ENCODE data around the gene SIPA1L3. TPM values are rescaled to one million over a fixed set of nuclear protein-coding genes. Genes with fewer than 3 reads are reported as not detected.

SIPA1L3 gene
- total RNA-seq, 1 donor from 2014 or later, result 6.7 TPM

GRCh38 chr19:38182536-38183210 is 275.7 kb downstream of the SIPA1L3 start:
- DNase-seq (ENCODE audit: low read depth in 2 of 2), result no peak

DNA sequence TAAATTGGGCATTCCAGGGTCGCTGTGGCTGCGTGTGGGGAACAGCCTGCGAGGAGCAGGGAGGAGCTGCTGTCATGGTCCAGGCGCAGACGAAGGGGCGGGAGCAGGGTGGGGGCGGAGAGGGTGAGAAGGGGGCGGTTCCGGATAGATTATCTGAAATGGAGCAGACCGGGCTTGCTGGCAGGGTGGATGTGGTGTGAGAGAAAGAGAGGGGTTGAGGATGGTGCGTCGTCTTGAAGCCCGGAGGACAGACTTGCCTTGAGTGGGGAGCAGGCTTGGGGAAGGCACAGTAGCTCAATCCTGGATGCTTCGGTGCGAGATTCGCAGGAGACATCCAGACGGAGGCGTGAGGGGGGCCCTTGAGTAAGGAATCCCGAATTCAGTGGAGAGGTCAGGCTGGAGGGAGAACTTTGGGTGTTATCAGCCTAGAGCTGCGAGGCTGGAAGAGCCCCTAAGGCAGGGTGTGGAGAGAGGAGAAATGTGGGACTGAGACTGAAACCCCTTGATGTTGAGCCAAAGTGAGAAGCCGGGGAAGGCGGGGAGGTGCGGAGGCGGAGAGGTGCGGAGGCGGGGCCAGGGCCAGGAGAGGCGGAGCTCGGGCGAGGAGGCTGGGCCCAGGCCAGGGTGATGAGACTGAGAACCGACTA is 276.4 kb downstream of the SIPA1L3 start:
- no peak for DNase-seq (ENCODE audit: low read depth in 2 of 2)

DNA sequence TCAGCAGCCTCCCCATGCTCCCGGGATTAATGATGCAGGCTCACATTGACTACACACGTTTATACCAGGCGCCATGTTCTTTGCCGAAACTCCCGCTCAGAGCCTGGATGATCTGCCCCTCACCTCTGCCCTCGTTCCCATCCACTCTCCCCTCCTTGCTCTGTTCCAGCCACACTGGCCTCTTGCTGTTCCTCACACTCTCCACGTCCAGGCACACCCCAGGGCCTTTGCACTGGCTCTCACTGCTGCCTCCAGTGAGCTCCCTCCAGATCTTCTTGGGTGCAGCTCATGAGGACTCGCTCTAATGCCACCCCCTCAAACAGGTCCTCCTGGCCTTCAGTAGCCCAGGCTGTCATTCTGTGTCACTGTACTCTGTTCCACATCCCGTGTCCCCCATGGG is 277.8 kb downstream of the SIPA1L3 start:
- no peak for DNase-seq (ENCODE audit: low read depth in 2 of 2)

- DNase-seq (ENCODE audit: low read depth in 2 of 2), result no peak
These were observed 278.6 kb downstream of the SIPA1L3 start for GRCh38 chr19:38185562-38185961.

GRCh38 chr19:38190061-38190460 is 283.1 kb downstream of the SIPA1L3 start:
- no peak for DNase-seq (ENCODE audit: low read depth in 2 of 2)

DNA sequence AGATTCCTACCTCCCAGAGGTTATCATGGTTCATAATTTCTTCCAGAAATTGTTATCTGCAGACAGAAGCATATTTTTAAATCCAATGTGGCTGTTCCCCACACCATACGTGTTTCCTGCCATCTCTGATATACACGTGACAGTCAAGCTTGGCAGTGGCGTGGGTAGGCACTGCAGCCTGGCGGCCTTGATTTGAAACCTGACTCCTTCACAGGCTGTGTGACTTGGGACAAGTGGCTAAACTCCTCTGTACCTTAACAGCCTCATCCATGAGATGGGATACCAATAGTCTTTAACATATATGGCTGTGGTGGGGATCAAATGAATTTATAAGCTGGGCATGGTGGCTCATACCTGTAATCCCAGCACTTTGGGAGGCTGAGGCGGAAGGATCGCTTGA is 283.8 kb downstream of the SIPA1L3 start:
- DNase-seq (ENCODE audit: low read depth in 2 of 2), result no peak

- no peak for DNase-seq (ENCODE audit: low read depth in 2 of 2)
These were observed 284.7 kb downstream of the SIPA1L3 start for GRCh38 chr19:38191747-38192146.

DNA sequence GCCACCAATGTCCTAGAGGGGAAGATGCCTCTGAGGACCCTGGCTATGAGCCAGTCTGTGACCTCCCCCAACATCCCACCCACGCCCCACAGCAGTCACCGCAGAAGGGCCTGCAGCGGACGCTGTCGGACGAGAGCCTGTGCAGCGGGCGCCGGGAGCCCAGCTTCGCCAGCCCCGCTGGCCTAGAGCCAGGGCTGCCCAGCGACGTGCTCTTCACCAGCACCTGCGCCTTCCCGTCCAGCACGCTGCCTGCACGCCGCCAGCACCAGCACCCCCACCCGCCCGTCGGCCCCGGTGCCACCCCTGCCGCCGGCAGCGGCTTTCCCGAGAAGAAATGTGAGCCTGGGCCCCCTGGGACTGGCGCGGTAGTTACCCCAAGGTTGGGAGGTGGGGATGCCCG is 286.4 kb downstream of the SIPA1L3 start:
- DNase-seq (ENCODE audit: low read depth in 2 of 2), result no peak

DNA sequence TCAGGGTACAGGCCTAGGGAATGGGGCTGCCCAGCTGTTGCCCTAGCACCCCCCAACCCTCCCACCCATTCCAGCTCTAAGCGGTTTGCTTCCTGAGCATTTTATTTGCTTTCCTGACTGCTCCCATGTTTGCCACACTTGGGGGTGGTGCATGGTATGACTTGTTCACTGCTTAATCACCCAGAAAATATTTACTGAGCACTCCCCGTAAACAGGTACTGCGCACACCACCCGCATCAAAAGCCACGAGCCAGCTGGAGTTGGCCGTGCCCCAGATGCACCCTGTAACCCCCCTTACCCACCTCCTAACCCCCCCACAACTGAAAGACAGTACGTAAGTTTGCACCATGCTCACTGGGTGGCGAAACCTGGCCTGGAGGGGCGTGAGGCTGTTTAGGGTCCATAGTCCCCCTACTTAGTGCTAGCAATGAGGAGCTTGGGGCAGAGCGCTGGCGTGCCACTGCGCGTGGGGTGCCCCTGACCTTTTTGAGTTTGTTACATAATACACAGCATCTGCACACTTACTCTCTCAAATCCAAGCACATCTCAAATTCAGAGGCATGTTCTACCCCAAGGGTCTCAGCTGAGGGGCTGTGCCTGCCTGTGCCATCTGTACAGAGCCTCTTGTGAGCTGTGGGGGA is 287.2 kb downstream of the SIPA1L3 start:
- no peak for DNase-seq (ENCODE audit: low read depth in 2 of 2)

- DNase-seq (ENCODE audit: low read depth in 2 of 2), result no peak
These were observed 288.2 kb downstream of the SIPA1L3 start for GRCh38 chr19:38195237-38195636.

GRCh38 chr19:38196245-38196837 is 289.3 kb downstream of the SIPA1L3 start:
- DNase-seq (ENCODE audit: low read depth in 2 of 2), result no peak

DNA sequence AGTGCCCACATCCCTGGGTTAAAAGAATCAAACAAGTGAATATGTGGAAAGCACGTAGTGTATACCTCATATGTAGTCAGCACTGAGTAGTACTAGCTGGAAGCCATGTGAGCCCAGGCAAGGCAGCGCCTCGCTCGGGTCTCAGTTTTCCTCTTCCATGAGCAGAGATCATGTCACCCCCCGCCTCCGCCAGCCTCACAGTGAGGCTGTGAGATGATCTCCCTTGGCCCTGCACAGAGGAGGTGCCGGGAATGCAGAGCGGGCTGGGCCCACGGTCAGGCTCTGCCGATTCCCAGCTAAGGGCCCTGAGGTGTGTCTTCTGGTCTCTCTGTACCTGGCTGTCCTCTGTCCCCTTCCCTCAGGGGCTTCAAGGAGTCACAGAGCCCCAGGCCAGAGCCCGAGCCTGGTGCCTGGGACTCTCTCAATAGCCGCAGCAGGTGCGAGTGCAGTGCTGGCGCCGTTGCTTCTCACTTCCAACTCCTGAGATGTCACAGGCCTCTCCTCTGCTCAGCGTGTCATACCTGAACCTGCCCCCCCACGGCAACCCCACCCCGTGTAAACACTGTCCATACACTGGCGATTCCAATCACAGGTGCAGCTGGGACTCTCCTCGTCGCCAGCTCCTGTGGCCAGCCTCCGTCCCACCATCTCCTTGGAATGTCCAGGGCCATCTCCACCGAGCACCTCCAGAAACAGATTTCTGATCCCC is 290.1 kb downstream of the SIPA1L3 start:
- no peak for DNase-seq (ENCODE audit: low read depth in 2 of 2)

DNA sequence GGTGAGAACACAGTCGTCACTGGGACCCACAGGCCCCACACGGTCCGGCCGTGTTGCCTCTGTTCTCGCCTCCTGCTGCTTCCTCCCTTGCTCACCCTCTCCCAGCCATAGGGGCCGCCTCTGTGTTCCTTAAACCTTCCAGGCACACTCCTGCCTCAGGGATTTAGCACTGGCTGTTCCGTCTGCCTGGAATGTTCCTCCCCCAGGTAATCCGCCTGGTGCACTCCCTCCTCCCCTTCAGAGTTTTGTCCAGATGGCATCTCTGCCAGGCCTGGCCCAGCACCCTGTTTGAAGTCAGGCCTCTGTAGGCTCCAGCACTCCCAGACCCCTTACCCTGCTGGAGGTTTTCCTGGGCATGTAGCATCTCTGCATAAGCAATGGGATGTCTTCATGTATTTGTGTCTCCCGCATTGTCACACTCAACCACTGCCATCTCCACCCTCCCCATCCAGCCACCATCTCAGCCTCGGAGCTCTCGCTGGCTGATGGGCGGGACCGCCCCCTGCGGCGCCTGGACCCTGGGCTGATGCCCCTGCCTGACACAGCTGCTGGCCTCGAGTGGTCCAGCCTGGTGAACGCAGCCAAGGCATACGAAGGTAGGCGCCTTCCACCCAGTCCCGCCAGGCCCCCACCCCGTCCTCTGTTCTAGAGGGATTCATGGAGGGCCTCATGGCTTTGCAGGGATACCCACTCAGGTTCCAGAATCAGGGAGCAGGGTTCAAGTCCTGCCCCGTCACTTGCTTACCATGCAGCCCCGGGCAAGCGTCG is 291.1 kb downstream of the SIPA1L3 start:
- DNase-seq (ENCODE audit: low read depth in 2 of 2), result no peak

- DNase-seq (ENCODE audit: low read depth in 2 of 2), result no peak
These were observed 292.3 kb downstream of the SIPA1L3 start for GRCh38 chr19:38199340-38199739.

- no peak for DNase-seq (ENCODE audit: low read depth in 2 of 2)
These were observed 294.7 kb downstream of the SIPA1L3 start for GRCh38 chr19:38201731-38202130.

- no peak for DNase-seq (ENCODE audit: low read depth in 2 of 2)
These were observed 295.5 kb downstream of the SIPA1L3 start for GRCh38 chr19:38202504-38202903.

- DNase-seq (ENCODE audit: low read depth in 2 of 2), result no peak
These were observed 296.2 kb downstream of the SIPA1L3 start for GRCh38 chr19:38203197-38203596.

- no peak for DNase-seq (ENCODE audit: low read depth in 2 of 2)
These were observed 297.1 kb downstream of the SIPA1L3 start for GRCh38 chr19:38204096-38204495.

GRCh38 chr19:38204728-38205127 is 297.7 kb downstream of the SIPA1L3 start:
- DNase-seq (ENCODE audit: low read depth in 2 of 2), result no peak

DNA sequence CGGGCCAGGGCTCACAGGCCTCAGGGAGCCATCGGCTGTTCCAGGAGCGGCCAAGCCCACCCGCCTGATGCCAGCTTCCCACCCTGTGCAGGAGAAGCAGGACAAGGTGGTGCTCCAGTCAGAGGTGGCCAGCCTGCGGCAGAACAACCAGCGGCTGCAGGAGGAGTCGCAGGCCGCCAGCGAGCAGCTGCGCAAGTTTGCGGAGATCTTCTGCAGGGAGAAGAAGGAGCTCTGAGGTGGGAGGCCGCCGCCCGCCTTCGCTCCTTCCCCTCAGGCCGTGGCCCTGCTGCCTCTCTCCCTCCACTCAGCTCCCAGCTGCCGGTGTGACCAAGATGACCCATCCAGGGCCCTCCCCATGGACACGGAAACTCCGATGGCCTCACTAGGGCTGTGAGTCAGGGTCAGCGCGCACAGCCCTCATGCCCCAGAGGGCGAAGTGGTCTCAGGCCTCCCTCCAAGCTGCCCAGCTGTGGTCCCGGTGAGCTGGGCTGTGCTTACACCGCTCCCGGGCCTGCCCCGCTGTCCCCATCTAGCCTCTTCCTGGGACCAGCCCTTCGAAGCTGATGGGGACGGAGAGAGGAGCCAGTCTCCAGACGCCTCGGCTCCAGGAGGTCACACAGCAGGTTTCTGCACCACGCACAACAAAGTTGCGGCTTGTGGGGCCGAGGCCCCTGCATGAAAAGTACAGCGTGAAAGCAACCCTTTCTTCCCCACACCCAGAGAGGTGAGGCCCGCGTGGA is 299.2 kb downstream of the SIPA1L3 start:
- DNase-seq (ENCODE audit: low read depth in 2 of 2), result no peak
